GM12873 (cell line): ENCODE measurements around the gene BOLA3.

Source experiments
- CTCF ChIP-seq: IDR thresholded peaks from 2 replicates; pipeline ENCODE4 v1.5.1; 2012; ENCODE audit warnings: low read depth, mild to moderate bottlenecking, moderate library complexity, low read length, control low read depth; ENCODE audit not compliant: insufficient read depth; ENCODE audit errors: missing control alignments

BOLA3 gene

GRCh38 chr2:74092275-74092674 lies 55.4 kb downstream of the BOLA3 start:
- TF ChIP-seq CTCF: no peak

- no peak for TF ChIP-seq CTCF
Observed at GRCh38 chr2:74091391-74091790, 56.3 kb downstream of the BOLA3 start.

GRCh38 chr2:74089816-74090745 lies 57.6 kb downstream of the BOLA3 start:
- TF ChIP-seq CTCF: no peak

GRCh38 chr2:74087696-74088095 lies 60.0 kb downstream of the BOLA3 start:
- no peak for TF ChIP-seq CTCF

- no peak for TF ChIP-seq CTCF
Observed at GRCh38 chr2:74086021-74086420, 61.7 kb downstream of the BOLA3 start.
